MM.1S (cell line): ENCODE measurements around the gene NCF2.

Experiments used
- CTCF ChIP-seq: fragments of 300-600 bp; sonication (generic); IDR thresholded peaks from 2 replicates; pipeline ENCODE4 v1.5.1; 2016; ENCODE audit warnings: antibody characterized with exemption, low read length, mixed read lengths
- EZH2 ChIP-seq: fragments of 300-600 bp; sonication (generic); optimal IDR thresholded peaks from 2 replicates; pipeline ENCODE3; 2017; ENCODE audit warnings: low read depth, mild to moderate bottlenecking, antibody characterized with exemption, low read length, mixed read lengths

- TF ChIP-seq CTCF (no peak), EZH2 (no peak)
These were observed 12.3 kb upstream of the NCF2 start for GRCh38 chr1:183602510-183602909.
